RPMI8226 (cell line): ENCODE data around the gene TSR1.

Source experiments
- DNase-seq: peaks from one replicate; pipeline ENCODE4 v3.0.0-alpha.2; 2015

TSR1 gene

DNA sequence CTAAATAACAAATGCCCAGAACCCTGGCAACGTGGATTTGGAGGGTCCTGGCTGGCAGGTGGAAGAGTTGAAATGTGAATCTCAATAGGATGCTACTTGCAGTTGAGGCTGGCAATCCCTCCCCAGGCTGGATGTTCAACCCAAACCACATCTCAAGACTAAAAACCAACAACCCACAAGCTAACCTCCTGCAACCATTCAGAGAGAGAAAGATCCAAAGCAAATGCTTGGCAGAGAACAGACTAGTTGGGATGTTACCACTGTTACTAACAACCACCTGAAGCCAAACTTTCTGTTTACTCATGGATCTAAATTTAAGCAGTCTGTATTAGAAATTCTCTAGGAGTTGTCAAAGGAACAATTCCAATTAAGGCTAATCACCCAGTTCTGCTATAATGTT lies 60.5 kb downstream of the TSR1 start:
- DNase-seq: no peak

DNA sequence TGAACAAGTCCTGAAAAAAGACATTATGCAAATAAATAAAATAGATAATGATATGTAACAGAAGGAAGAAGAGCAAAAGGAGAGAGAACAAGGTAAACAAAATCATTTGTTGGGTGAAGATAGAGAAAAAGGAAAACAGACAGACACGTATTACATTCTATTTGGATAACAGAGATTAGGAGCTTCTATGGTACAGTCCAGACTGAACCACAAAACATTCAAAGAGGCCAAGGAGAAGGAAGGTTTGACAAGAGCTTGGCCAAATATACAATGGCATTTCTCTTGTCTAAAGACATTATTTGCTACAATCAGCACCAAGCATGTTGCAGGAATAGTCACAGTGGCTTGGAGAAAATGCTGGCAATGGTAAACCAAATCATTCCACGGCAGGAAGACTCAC lies 61.8 kb downstream of the TSR1 start:
- DNase-seq: no peak
